Adrenal gland (tissue), 5 donors: Measurements from ENCODE around the gene SLC44A4.

Source experiments
- POLR2A ChIP-seq, 2 donors: fragments of 450-650 bp; IDR thresholded peaks; one replicate each; pipeline ENCODE4 v1.6.1; 2017; ENCODE audit warnings: antibody characterized with exemption in 2 of 2, mild to moderate bottlenecking in 2 of 2, moderate library complexity in 1 of 2
- TF ChIP-seq, protein P1 (sequence below), 6 experiments: fragments of 450-650 bp in 4 of 6; fragments of 200-600 bp in 2 of 6; sonication (generic) in 1 of 6; IDR thresholded peaks; 1 replicate in 5 of 6; 2 replicates in 1 of 6; pipeline versions ENCODE4 v1.5.1 to v1.8.0; 2016 to 2021; ENCODE audit warnings: antibody characterized with exemption in 6 of 6, mild to moderate bottlenecking in 2 of 6, moderate library complexity in 1 of 6
- donor health status: DM: no; HTN: no; CAD: no.

DNA sequence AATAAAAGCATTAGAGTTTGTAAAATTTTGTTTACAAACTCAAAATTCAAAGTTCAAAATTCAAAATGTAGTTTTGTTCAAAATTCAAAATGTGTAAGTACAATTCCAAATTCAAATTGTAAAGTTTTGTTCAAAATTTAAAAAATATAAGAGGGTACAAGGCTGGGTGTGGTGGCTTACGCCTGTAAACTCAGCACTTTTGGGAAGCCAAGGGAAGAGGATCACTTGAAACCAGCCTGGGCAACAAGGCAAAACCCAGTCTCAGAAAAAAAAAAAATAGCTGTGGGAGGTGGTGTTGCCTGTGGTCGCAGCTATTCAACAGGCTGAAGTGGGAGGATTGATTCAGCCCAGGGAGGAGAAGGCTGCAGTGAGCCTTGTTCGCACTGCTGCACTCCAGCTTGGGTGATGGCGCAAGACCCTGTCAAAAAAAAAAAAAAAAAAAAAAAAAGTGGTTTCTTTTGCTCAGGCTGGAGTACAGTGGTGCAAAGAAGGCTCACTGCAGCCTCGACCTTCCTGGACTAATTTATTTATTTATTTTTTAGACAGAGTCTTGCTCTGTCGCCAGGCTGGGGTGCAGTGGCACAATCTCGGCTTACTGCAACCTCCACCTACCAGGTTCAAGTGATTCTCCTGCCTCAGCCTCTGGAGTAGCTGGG lies 28.5 kb upstream of the SLC44A4 start:
- TF ChIP-seq, protein P1, sequence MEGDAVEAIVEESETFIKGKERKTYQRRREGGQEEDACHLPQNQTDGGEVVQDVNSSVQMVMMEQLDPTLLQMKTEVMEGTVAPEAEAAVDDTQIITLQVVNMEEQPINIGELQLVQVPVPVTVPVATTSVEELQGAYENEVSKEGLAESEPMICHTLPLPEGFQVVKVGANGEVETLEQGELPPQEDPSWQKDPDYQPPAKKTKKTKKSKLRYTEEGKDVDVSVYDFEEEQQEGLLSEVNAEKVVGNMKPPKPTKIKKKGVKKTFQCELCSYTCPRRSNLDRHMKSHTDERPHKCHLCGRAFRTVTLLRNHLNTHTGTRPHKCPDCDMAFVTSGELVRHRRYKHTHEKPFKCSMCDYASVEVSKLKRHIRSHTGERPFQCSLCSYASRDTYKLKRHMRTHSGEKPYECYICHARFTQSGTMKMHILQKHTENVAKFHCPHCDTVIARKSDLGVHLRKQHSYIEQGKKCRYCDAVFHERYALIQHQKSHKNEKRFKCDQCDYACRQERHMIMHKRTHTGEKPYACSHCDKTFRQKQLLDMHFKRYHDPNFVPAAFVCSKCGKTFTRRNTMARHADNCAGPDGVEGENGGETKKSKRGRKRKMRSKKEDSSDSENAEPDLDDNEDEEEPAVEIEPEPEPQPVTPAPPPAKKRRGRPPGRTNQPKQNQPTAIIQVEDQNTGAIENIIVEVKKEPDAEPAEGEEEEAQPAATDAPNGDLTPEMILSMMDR (IDR thresholded peaks at IDR 0.05), result no peak
- TF ChIP-seq POLR2A (IDR thresholded peaks at IDR 0.05), result no peak
